Chondrocyte (in vitro differentiated cells): ENCODE results near the gene PTPN3. TPM values are rescaled to one million over a fixed set of nuclear protein-coding genes. Genes with fewer than 3 reads are reported as not detected.

Experiments used
- DNase-seq: peaks from one replicate; pipeline ENCODE4 v3.0.0; 2021; ENCODE audit warnings: mixed read lengths, low spot score
- H3K27ac Mint-ChIP-seq: one replicate; pipeline ENCODE4 v1.8.0; 2021; ENCODE audit warnings: mild to moderate bottlenecking, moderate library complexity, mixed read lengths; ENCODE audit not compliant: unreplicated experiment
- H3K27me3 Mint-ChIP-seq: 2 replicates; pipeline ENCODE4 v1.8.0; 2021; ENCODE audit warnings: low read depth, mixed read lengths
- H3K36me3 Mint-ChIP-seq: 2 replicates; pipeline ENCODE4 v1.8.0; 2021; ENCODE audit warnings: low read depth, mixed read lengths
- H3K4me1 Mint-ChIP-seq: 2 replicates; pipeline ENCODE4 v1.8.0; 2021; ENCODE audit warnings: low read depth, mild to moderate bottlenecking, mixed read lengths
- H3K4me3 Mint-ChIP-seq: one replicate; pipeline ENCODE4 v1.8.0; 2021; ENCODE audit warnings: mild to moderate bottlenecking, moderate library complexity, mixed read lengths; ENCODE audit not compliant: unreplicated experiment
- H3K9me3 Mint-ChIP-seq: 2 replicates; pipeline ENCODE4 v1.8.0; 2021; ENCODE audit warnings: low read depth, mixed read lengths
- CTCF ChIP-seq: fragments of 200-600 bp; sonication (generic); IDR thresholded peaks from 2 replicates; pipeline ENCODE4 v1.5.0; 2021; ENCODE audit warnings: antibody characterized with exemption, mild to moderate bottlenecking, moderate library complexity
- microRNA-seq: library from miRNA; unstranded; fragments of <30 nt; microRNA quantifications from one replicate; pipeline ENCODE4 v1.2.0, GENCODE V29; 2020; ENCODE audit warnings: borderline number of aligned reads
- total RNA-seq: library from RNA; stranded (reverse); gene quantifications from 3 replicates; pipeline ENCODE4 v1.2.1, GENCODE V29; 2021

The PTPN3 gene
- total RNA-seq, 1 donor from 2014 or later: 7.2 TPM

DNA sequence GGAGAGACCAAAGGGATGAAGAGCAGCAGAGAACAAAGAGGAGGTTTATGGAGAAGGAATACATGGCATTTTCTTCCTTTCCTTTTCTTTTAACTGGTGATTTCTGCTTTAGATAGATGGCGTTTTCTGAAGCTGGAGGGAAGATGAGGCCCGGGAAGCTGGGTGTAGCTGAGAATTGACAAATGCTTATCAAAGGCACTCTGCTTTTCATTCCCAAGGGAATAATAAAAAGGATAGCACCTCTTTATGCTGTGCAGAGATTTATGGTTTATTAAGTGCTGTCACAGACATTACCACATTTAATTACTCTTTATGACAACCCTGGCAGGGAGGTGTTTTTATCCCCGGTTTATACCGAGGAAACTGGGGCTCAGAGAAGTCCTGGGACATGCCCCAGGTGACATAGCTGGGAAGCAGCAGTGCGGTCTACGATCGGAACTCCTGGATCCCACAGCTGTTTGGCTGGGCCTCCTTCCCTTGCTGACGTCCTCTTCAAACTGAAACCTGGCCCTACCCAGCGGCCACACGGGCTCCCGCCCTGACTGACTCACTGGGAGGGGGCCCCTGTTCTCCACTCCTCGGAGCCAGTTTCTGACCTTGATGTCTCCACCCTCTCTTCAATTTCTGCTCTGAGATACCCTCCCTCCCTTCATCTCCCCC is 169.0 kb downstream of the PTPN3 start:
- peaks cover 30% of the 10 kb centered on the region for H3K4me1 Mint-ChIP-seq
- H3K36me3 Mint-ChIP-seq: no peaks in the 10 kb centered on the region
- no peaks in the 10 kb centered on the region for H3K27me3 Mint-ChIP-seq
- TF ChIP-seq CTCF: no peak
- peak overlapping the region; percentile 58 for H3K27ac Mint-ChIP-seq
- DNase-seq: no peak
- H3K4me3 Mint-ChIP-seq: no peak overlapping the region
- no peaks in the 10 kb centered on the region for H3K9me3 Mint-ChIP-seq

Small RNAs within 50 kb of the gene (microRNA-seq; reads per million reads assigned to microRNA genes)
- gene MIR3927: not detected

Other genes starting within 250 kb of the PTPN3 start
- gene EPB41L4B, start 177.2 kb downstream of the PTPN3 start, total RNA-seq: 3.7 to 5.4 TPM (median 4.1 TPM) in 3 replicates